Upper lobe of left lung (tissue), 6 donors: ENCODE measurements around the gene OBSCN. TPM values are rescaled to one million over a fixed set of nuclear protein-coding genes. Genes with fewer than 3 reads are reported as not detected.
A peak's percentile ranks its signal among the peaks of the same experiment; 100 is the strongest.

Experiments used
- ATAC-seq, 2 donors: fragments of 200-7000 bp; cut with Tn5 transposase; one replicate each; pipeline ENCODE4 v1.9.1; 2022; ENCODE audit warnings: mild to moderate bottlenecking in 2 of 2, moderate library complexity in 2 of 2; ENCODE audit not compliant: low FRiP score in 2 of 2
- DNase-seq, 2 donors: peaks; one replicate each; pipeline ENCODE4 v3.0.0-alpha.2; 2019 to 2020
- H3K27ac ChIP-seq, 4 donors: fragments of 200-600 bp; sonication (generic); one replicate each; pipeline ENCODE4 v1.5.1; 2016 to 2019
- H3K27me3 ChIP-seq, 4 donors: fragments of 200-600 bp; sonication (generic); one replicate each; pipeline ENCODE4 v1.5.1; 2017 to 2019
- H3K36me3 ChIP-seq, 4 donors: fragments of 200-600 bp; sonication (generic); one replicate each; pipeline ENCODE4 v1.5.1; 2016 to 2019
- H3K4me1 ChIP-seq, 4 donors: fragments of 200-600 bp; sonication (generic); one replicate each; pipeline ENCODE4 v1.5.1; 2018 to 2019
- H3K4me3 ChIP-seq, 4 donors: fragments of 200-600 bp; sonication (generic); one replicate each; pipeline ENCODE4 v1.5.1; 2017 to 2019; ENCODE audit warnings: mild to moderate bottlenecking in 2 of 4, moderate library complexity in 1 of 4
- H3K9me3 ChIP-seq, 4 donors: fragments of 200-600 bp; sonication (generic); one replicate each; pipeline ENCODE4 v1.5.1; 2018 to 2019
- EP300 ChIP-seq, 4 donors: sonication (generic); formaldehyde crosslinking; IDR thresholded peaks; one replicate each; pipeline ENCODE4 v1.5.1; 2017; ENCODE audit warnings: antibody characterized with exemption in 4 of 4, control low read depth in 2 of 4
- POLR2A ChIP-seq, 4 donors: fragments of 450-650 bp; IDR thresholded peaks; one replicate each; pipeline ENCODE4 v1.5.1; 2016 to 2017; ENCODE audit warnings: antibody characterized with exemption in 4 of 4, mild to moderate bottlenecking in 2 of 4
- POLR2AphosphoS5 ChIP-seq, 2 donors: sonication (generic); formaldehyde crosslinking; IDR thresholded peaks; one replicate each; pipeline ENCODE4 v1.5.1; 2017; ENCODE audit warnings: antibody characterized with exemption in 2 of 2
- WGBS, 2 donors: methylation state at CpG; one replicate each; pipeline ENCODE4 v1.1.5; 2017 to 2018; 5-methylcytosine and 5-hydroxymethylcytosine counted together
- total RNA-seq, 6 donors: library from RNA; depleted of rRNA in 4 of 6; stranded (reverse); fragments of >200 nt in 4 of 6; gene quantifications; one replicate each; pipeline versions ENCODE4 v1.1.0 to v1.2.1, GENCODE V29; 2016 to 2021
- TF ChIP-seq, protein P1 (sequence below), 6 experiments: fragments of 450-650 bp in 4 of 6; fragments of 200-600 bp in 2 of 6; sonication (generic) in 2 of 6; IDR thresholded peaks; one replicate each; pipeline ENCODE4 v1.5.1; 2016 to 2019; ENCODE audit warnings: antibody characterized with exemption in 6 of 6
- donor health status: DM: no; HTN: no; CAD: no; lungs with moderate emphysema.
- donor health status: DM: no; HTN: yes; CAD: no; lungs with severe emphysema.

The OBSCN gene
- total RNA-seq, 6 donors from 2014 or later: 15.7 to 160 (median 47.0) TPM

DNA sequence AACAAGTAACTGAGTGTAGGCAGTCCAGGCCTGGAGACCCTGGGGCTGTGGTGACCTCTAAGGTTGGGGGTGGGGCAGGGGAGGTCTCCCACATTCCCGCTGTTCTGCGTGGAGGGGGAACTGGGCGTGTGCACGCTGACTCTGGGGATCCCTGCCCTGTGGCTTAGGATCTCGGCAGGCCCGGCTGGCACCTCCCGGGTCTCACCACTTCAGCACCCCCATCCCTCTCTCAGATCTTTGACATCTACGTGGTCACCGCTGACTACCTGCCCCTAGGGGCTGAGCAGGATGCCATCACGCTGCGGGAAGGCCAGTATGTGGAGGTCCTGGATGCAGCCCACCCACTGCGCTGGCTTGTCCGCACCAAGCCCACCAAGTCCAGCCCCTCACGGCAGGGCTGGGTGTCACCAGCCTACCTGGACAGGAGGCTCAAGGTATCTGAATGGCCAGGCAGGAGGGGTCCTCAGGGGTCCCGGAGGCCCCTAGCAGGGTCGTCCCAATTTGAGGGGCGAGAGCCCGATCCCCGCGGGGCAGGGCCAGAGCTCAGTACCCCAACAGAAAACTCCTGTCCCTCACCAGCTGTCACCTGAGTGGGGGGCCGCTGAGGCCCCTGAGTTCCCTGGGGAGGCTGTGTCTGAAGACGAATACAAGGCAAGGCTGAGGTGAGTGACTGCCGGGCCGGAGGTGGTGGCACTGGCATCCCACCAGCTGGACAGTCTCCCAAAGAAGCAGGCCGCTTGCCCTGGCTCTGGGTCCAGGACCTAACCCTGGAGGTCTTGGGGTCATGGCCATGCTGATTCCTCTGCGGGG lies 130.1 kb downstream of the OBSCN start:
- TF ChIP-seq POLR2A (IDR thresholded peaks at IDR 0.05) (no peak), POLR2AphosphoS5 (IDR thresholded peaks at IDR 0.05) (no peak), EP300 (IDR thresholded peaks at IDR 0.05) (no peak)
- TF ChIP-seq, protein P1, sequence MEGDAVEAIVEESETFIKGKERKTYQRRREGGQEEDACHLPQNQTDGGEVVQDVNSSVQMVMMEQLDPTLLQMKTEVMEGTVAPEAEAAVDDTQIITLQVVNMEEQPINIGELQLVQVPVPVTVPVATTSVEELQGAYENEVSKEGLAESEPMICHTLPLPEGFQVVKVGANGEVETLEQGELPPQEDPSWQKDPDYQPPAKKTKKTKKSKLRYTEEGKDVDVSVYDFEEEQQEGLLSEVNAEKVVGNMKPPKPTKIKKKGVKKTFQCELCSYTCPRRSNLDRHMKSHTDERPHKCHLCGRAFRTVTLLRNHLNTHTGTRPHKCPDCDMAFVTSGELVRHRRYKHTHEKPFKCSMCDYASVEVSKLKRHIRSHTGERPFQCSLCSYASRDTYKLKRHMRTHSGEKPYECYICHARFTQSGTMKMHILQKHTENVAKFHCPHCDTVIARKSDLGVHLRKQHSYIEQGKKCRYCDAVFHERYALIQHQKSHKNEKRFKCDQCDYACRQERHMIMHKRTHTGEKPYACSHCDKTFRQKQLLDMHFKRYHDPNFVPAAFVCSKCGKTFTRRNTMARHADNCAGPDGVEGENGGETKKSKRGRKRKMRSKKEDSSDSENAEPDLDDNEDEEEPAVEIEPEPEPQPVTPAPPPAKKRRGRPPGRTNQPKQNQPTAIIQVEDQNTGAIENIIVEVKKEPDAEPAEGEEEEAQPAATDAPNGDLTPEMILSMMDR (IDR thresholded peaks at IDR 0.05): no peak
- DNase-seq (peak in 1 of 2 donors; percentile 58), ATAC-seq (no peak)
- no peaks in the 10 kb centered on the region for H3K4me1 ChIP-seq
- H3K27me3 ChIP-seq: no peaks in the 10 kb centered on the region
- peaks cover 0 to 68% (median 40%) of the 10 kb centered on the region in 4 donors for H3K36me3 ChIP-seq
- no peaks in the 10 kb centered on the region for H3K9me3 ChIP-seq
- no peak overlapping the region for H3K27ac ChIP-seq
- H3K4me3 ChIP-seq: no peak overlapping the region
- 94% methylated on average over 10 to 26 of the region's 26 CpGs for WGBS, 2 donors

DNA sequence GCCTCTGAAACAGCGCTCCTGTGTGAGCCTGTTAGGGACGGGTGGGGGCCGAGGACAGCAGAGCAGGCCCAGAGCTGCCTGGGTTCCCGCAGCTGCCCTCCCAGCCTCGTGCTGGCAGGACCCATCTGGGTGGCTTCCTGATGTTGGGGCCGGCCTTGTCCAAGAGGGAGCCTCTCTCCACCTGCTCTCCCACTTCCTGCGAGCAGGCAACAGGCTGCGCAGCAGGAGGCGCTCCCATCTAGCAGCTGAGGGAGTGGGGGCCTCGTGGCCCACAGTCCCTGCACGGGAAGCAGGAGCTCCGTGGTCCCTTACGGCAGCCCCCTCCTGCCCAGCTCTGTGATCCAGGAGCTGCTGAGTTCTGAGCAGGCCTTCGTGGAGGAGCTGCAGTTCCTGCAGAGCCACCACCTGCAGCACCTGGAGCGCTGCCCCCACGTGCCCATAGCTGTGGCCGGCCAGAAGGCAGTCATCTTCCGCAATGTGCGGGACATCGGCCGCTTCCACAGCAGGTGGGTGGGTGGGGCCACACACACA lies 130.7 kb downstream of the OBSCN start:
- Histone ChIP-seq H3K4me3 (no peak overlapping the region), H3K9me3 (no peaks in the 10 kb centered on the region), H3K36me3 (peaks cover 0 to 64% (median 36%) of the 10 kb centered on the region in 4 donors), H3K4me1 (no peaks in the 10 kb centered on the region), H3K27me3 (no peaks in the 10 kb centered on the region), H3K27ac (no peak overlapping the region)
- peak; percentile 15 to 63 for DNase-seq
- ATAC-seq: no peak
- TF ChIP-seq, protein P1 (IDR thresholded peaks at IDR 0.05): no peak
- TF ChIP-seq POLR2A (IDR thresholded peaks at IDR 0.05): no peak
- TF ChIP-seq EP300 (IDR thresholded peaks at IDR 0.05): no peak
- TF ChIP-seq POLR2AphosphoS5 (IDR thresholded peaks at IDR 0.05): no peak
- 92 to 95% methylated on average over 6 to 11 of the region's 21 CpGs for WGBS, 2 donors

DNA sequence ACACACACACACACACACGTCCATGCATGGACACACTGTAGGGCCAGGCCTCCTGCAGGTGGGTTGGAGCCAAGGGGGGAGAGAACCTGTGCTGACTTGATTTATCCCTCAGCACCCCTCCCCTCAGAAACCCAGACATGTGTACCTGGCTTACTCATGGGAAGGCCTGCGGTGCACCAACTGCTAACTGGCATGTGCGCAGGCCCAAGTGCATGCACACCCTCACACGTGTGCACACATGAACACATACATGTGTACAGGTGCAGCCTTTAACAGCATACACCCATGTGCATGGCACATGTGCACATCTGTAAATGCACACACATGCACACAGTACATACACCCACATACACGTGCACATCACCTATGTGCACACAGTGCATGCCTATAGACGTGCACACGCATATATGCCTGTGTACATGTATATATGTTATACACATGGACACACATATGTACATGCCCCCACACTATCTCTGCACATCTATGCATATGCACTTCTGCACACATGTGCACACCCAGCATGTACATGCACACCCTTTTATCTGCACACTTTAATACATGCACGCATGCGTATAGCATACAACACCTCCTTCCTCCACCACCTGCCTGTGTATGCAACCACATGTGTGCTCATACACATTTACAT lies 131.3 kb downstream of the OBSCN start:
- H3K4me1 ChIP-seq: no peaks in the 10 kb centered on the region
- TF ChIP-seq, protein P1 (IDR thresholded peaks at IDR 0.05): no peak
- TF ChIP-seq POLR2AphosphoS5 (IDR thresholded peaks at IDR 0.05): no peak
- no peak for TF ChIP-seq EP300 (IDR thresholded peaks at IDR 0.05)
- TF ChIP-seq POLR2A (IDR thresholded peaks at IDR 0.05): no peak
- H3K9me3 ChIP-seq: no peaks in the 10 kb centered on the region
- H3K36me3 ChIP-seq: peaks cover 0 to 59% (median 34%) of the 10 kb centered on the region in 4 donors
- WGBS, 2 donors: 93 to 95% methylated on average over 5 to 9 of the region's 9 CpGs
- DNase-seq: no peak
- H3K4me3 ChIP-seq: no peak overlapping the region
- H3K27ac ChIP-seq: no peak overlapping the region
- no peak for ATAC-seq
- H3K27me3 ChIP-seq: no peaks in the 10 kb centered on the region

DNA sequence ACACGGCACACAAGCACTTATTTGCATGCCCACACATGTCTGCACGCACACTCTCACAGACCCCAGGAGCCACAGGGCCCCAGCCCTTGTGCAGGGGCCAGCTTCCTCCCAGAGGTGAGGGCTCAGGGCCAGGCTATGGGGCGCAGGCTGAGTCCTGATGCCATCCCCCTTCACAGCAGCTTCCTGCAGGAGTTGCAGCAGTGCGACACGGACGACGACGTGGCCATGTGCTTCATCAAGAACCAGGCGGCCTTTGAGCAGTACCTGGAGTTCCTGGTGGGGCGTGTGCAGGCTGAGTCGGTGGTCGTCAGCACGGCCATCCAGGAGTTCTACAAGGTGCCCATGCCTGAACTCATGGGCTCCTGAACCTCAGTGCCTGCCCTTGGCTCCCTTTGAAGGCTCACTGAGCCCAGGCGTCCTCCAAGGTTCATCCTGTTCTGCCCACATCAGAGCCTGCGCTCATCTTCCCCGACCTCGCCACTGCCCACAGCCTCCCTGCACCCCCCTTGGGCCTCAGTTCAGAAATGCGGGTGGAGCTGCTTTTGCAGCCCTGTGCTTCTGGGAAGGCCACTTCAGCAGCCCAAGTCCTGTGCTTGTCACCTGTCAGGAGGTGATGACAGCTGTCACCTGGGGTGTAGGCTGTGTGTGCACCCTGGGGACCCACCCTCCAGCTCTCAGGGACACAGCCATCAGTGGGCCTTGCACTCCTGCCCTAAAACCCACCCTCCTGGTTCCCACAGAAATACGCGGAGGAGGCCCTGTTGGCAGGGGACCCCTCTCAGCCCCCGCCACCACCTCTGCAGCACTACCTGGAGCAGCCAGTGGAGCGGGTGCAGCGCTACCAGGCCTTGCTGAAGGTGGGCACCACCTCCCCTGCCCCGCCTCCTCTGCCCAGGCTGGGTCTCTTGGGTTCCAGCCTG lies 132.2 kb downstream of the OBSCN start:
- Histone ChIP-seq H3K9me3 (no peaks in the 10 kb centered on the region), H3K27ac (no peak overlapping the region), H3K4me3 (no peak overlapping the region), H3K36me3 (peaks cover 0 to 54% (median 32%) of the 10 kb centered on the region in 4 donors), H3K4me1 (no peaks in the 10 kb centered on the region), H3K27me3 (no peaks in the 10 kb centered on the region)
- TF ChIP-seq, protein P1 (IDR thresholded peaks at IDR 0.05): no peak
- no peak for TF ChIP-seq EP300 (IDR thresholded peaks at IDR 0.05)
- no peak for TF ChIP-seq POLR2A (IDR thresholded peaks at IDR 0.05)
- no peak for TF ChIP-seq POLR2AphosphoS5 (IDR thresholded peaks at IDR 0.05)
- ATAC-seq: no peak
- peak in 1 of 2 donors; percentile 66 for DNase-seq
- 94 to 96% methylated on average over 10 to 24 of the region's 24 CpGs for WGBS, 2 donors
